Measurements from ENCODE around the gene CNDP2. TPM values are rescaled to one million over a fixed set of nuclear protein-coding genes. Genes with fewer than 3 reads are reported as not detected.

Gene CNDP2
- total and polyA plus RNA-seq, 2 experiments from 2014 or later = 40.5 to 72.2 TPM

GRCh38 chr18:74526488-74526887 lies 30.3 kb downstream of the CNDP2 start:
- H3K36me3 ChIP-seq (ENCODE audit: low read depth) = no peaks in the 10 kb centered on the region
- no peaks in the 10 kb centered on the region for H3K9me2 ChIP-seq (ENCODE audit: insufficient read depth)
- H3K27ac ChIP-seq = no peak overlapping the region
- H3K27me3 ChIP-seq (replicated peaks; ENCODE audit: insufficient read depth) = no peaks in the 10 kb centered on the region
- H2AFZ ChIP-seq = no peak overlapping the region
- no peaks in the 10 kb centered on the region for H4K20me1 ChIP-seq (ENCODE audit: insufficient read depth)
- no peak overlapping the region for H3K4me3 ChIP-seq
- H3K4me1 ChIP-seq (ENCODE audit: insufficient read depth) = no peaks in the 10 kb centered on the region
- no peak for DNase-seq
- no peak for TF ChIP-seq EZH2 (IDR thresholded peaks at IDR 0.05; ENCODE audit: insufficient read depth, poor library complexity, severe bottlenecking)
- no peak for TF ChIP-seq EZH2phosphoT487 (IDR thresholded peaks at IDR 0.05; ENCODE audit: insufficient read depth, low read depth)
- no peak overlapping the region for H3K9ac ChIP-seq
- no peaks in the 10 kb centered on the region for H3F3A ChIP-seq (ENCODE audit: insufficient read depth)
- no peaks in the 10 kb centered on the region for H3K9me3 ChIP-seq (ENCODE audit: low read depth)
- WGBS, 2 experiments (ENCODE audit: low coverage in 1 of 2, low lambda C conversion rate in 2 of 2, missing lambda C conversion rate in 2 of 2) = 38 to 59% methylated on average over 2 of the region's 2 CpGs
- H3K79me2 ChIP-seq (ENCODE audit: insufficient read depth) = no peaks in the 10 kb centered on the region
- H3K4me2 ChIP-seq (ENCODE audit: unreplicated experiment) = no peak overlapping the region
- in situ Hi-C loops (cut with MboI) = no loop called here

GRCh38 chr18:74528478-74528877 lies 32.3 kb downstream of the CNDP2 start:
- H3K4me1 ChIP-seq (ENCODE audit: insufficient read depth) = no peaks in the 10 kb centered on the region
- H2AFZ ChIP-seq = no peak overlapping the region
- no peaks in the 10 kb centered on the region for H3K9me3 ChIP-seq (ENCODE audit: low read depth)
- no peak overlapping the region for H3K4me3 ChIP-seq
- TF ChIP-seq EZH2 (IDR thresholded peaks at IDR 0.05; ENCODE audit: insufficient read depth, poor library complexity, severe bottlenecking) (no peak), EZH2phosphoT487 (IDR thresholded peaks at IDR 0.05; ENCODE audit: insufficient read depth, low read depth) (no peak)
- H3K79me2 ChIP-seq (ENCODE audit: insufficient read depth) = no peaks in the 10 kb centered on the region
- no peaks in the 10 kb centered on the region for H3K27me3 ChIP-seq (replicated peaks; ENCODE audit: insufficient read depth)
- H3F3A ChIP-seq (ENCODE audit: insufficient read depth) = no peaks in the 10 kb centered on the region
- H3K9ac ChIP-seq = no peak overlapping the region
- H3K27ac ChIP-seq = no peak overlapping the region
- no peak overlapping the region for H3K4me2 ChIP-seq (ENCODE audit: unreplicated experiment)
- 52 to 57% methylated on average over 1 of the region's 1 CpG for WGBS, 2 experiments (ENCODE audit: low coverage in 1 of 2, low lambda C conversion rate in 2 of 2, missing lambda C conversion rate in 2 of 2)
- in situ Hi-C loops (cut with MboI) = no loop called here
- H3K9me2 ChIP-seq (ENCODE audit: insufficient read depth) = no peaks in the 10 kb centered on the region
- no peak for DNase-seq
- H4K20me1 ChIP-seq (ENCODE audit: insufficient read depth) = no peaks in the 10 kb centered on the region
- H3K36me3 ChIP-seq (ENCODE audit: low read depth) = no peaks in the 10 kb centered on the region

GRCh38 chr18:74528913-74529312 lies 32.8 kb downstream of the CNDP2 start:
- 78 to 84% methylated on average over 3 of the region's 3 CpGs for WGBS, 2 experiments (ENCODE audit: low coverage in 1 of 2, low lambda C conversion rate in 2 of 2, missing lambda C conversion rate in 2 of 2)
- Histone ChIP-seq H3K79me2 (ENCODE audit: insufficient read depth) (no peaks in the 10 kb centered on the region), H3K4me2 (ENCODE audit: unreplicated experiment) (no peak overlapping the region), H3K27me3 (replicated peaks; ENCODE audit: insufficient read depth) (no peaks in the 10 kb centered on the region), H3F3A (ENCODE audit: insufficient read depth) (no peaks in the 10 kb centered on the region), H3K4me3 (no peak overlapping the region), H4K20me1 (ENCODE audit: insufficient read depth) (no peaks in the 10 kb centered on the region), H3K9ac (no peak overlapping the region), H3K36me3 (ENCODE audit: low read depth) (no peaks in the 10 kb centered on the region), H3K27ac (no peak overlapping the region), H3K9me2 (ENCODE audit: insufficient read depth) (no peaks in the 10 kb centered on the region), H2AFZ (no peak overlapping the region), H3K4me1 (ENCODE audit: insufficient read depth) (no peaks in the 10 kb centered on the region), H3K9me3 (ENCODE audit: low read depth) (no peaks in the 10 kb centered on the region)
- DNase-seq = no peak
- in situ Hi-C loops (cut with MboI) = no loop called here
- no peak for TF ChIP-seq EZH2 (IDR thresholded peaks at IDR 0.05; ENCODE audit: insufficient read depth, poor library complexity, severe bottlenecking)
- TF ChIP-seq EZH2phosphoT487 (IDR thresholded peaks at IDR 0.05; ENCODE audit: insufficient read depth, low read depth) = no peak

- no peaks in the 10 kb centered on the region for H3K79me2 ChIP-seq (ENCODE audit: insufficient read depth)
- no peaks in the 10 kb centered on the region for H3K4me1 ChIP-seq (ENCODE audit: insufficient read depth)
- TF ChIP-seq EZH2 (IDR thresholded peaks at IDR 0.05; ENCODE audit: insufficient read depth, poor library complexity, severe bottlenecking) (no peak), EZH2phosphoT487 (IDR thresholded peaks at IDR 0.05; ENCODE audit: insufficient read depth, low read depth) (no peak)
- 51 to 56% methylated on average over 6 of the region's 6 CpGs for WGBS, 2 experiments (ENCODE audit: low coverage in 1 of 2, low lambda C conversion rate in 2 of 2, missing lambda C conversion rate in 2 of 2)
- no peaks in the 10 kb centered on the region for H3K27me3 ChIP-seq (replicated peaks; ENCODE audit: insufficient read depth)
- H3K36me3 ChIP-seq (ENCODE audit: low read depth) = no peaks in the 10 kb centered on the region
- H4K20me1 ChIP-seq (ENCODE audit: insufficient read depth) = no peaks in the 10 kb centered on the region
- in situ Hi-C loops (cut with MboI) = no loop called here
- no peaks in the 10 kb centered on the region for H3K9me3 ChIP-seq (ENCODE audit: low read depth)
- no peak overlapping the region for H3K27ac ChIP-seq
- H3K9ac ChIP-seq = no peak overlapping the region
- no peaks in the 10 kb centered on the region for H3K9me2 ChIP-seq (ENCODE audit: insufficient read depth)
- H3K4me3 ChIP-seq = no peak overlapping the region
- H3F3A ChIP-seq (ENCODE audit: insufficient read depth) = no peaks in the 10 kb centered on the region
- DNase-seq = no peak
- H2AFZ ChIP-seq = no peak overlapping the region
- H3K4me2 ChIP-seq (ENCODE audit: unreplicated experiment) = no peak overlapping the region
These were observed 33.2 kb downstream of the CNDP2 start for GRCh38 chr18:74529378-74529777.
